Astrocyte of the cerebellum (primary cell): Measurements from ENCODE around the gene GPBAR1.

Experiments
- DNase-seq: peaks from one replicate; pipeline ENCODE4 v3.0.0-alpha.2; 2011; ENCODE audit warnings: low read depth
- H3K4me3 ChIP-seq: 2 replicates; pipeline ENCODE4 v1.5.1; 2011; ENCODE audit warnings: mild to moderate bottlenecking, low read depth, low read length, moderate library complexity
- in situ Hi-C: cut with HindIII; loops from 2 replicates; pipeline ENCODE4 v1.10.0; 2017; ENCODE audit warnings: low sequenced_read_pairs
- TF ChIP-seq, protein P1 (sequence below): IDR thresholded peaks from 2 replicates; pipeline ENCODE4 v1.5.1; 2012; ENCODE audit warnings: low read length, low read depth, moderate library complexity, mild to moderate bottlenecking; ENCODE audit errors: missing control alignments

Gene GPBAR1

DNA sequence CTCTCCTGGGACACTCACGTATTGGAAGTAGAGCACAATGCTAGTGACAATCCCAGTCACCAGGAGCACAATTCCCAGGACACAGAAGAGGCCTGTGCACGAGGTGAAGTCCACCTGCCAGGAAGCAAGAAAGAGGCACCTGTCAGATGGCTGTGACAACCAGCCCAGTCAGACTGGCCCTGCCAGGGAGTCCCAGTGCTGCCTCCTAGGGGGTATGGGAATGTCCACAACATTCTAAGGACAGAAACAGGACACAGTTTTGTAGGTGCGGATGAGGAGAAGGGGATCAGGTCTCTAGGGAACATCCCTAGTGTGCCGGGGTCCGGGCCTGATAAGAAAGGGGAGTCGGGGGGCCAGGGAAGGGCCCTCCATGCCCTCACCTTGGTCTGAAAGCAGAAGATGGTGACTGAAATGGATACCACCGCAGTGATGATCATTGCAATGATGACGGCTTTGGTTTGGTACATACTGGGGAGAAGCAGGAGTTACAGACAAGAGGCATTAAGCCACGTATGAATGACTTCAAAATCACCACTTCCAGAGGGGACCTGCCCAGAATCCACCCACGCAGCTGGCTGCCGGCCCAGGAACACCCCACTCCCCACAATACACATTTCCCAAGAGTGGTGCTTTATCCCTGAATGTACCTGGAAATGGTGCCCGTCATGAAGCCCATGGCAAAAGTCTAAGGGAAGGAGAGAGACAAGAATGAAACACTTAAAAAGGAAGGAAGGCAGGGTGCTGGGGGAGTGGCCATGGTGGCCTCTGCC is 16.4 kb downstream of the GPBAR1 start:
- H3K4me3 ChIP-seq: no peak overlapping the region
- TF ChIP-seq, protein P1, sequence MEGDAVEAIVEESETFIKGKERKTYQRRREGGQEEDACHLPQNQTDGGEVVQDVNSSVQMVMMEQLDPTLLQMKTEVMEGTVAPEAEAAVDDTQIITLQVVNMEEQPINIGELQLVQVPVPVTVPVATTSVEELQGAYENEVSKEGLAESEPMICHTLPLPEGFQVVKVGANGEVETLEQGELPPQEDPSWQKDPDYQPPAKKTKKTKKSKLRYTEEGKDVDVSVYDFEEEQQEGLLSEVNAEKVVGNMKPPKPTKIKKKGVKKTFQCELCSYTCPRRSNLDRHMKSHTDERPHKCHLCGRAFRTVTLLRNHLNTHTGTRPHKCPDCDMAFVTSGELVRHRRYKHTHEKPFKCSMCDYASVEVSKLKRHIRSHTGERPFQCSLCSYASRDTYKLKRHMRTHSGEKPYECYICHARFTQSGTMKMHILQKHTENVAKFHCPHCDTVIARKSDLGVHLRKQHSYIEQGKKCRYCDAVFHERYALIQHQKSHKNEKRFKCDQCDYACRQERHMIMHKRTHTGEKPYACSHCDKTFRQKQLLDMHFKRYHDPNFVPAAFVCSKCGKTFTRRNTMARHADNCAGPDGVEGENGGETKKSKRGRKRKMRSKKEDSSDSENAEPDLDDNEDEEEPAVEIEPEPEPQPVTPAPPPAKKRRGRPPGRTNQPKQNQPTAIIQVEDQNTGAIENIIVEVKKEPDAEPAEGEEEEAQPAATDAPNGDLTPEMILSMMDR: no peak
- DNase-seq: no peak
- in situ Hi-C loops: no loop called here

DNA sequence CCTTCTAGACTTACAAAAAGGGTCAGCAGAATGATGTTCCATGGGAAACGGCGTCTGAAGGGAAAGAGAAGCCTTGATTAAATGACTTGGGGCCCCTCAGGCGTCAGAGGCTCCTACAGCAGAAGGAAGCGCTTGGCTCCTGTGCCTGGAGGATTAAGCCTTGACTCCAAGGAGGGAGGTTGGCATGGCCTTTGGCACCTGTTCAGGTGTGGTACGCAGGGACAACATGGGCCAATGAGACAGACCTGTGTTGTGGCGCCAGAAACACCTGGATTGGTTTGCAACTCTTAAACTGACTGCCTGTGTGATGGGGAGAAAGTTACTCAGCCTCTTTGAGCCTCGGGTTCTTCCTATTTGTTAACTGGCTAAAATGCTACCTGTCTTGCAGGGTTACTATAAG is 17.1 kb downstream of the GPBAR1 start:
- DNase-seq: no peak
- H3K4me3 ChIP-seq: no peak overlapping the region
- TF ChIP-seq, protein P1: no peak
- in situ Hi-C loops: no loop called here

DNA sequence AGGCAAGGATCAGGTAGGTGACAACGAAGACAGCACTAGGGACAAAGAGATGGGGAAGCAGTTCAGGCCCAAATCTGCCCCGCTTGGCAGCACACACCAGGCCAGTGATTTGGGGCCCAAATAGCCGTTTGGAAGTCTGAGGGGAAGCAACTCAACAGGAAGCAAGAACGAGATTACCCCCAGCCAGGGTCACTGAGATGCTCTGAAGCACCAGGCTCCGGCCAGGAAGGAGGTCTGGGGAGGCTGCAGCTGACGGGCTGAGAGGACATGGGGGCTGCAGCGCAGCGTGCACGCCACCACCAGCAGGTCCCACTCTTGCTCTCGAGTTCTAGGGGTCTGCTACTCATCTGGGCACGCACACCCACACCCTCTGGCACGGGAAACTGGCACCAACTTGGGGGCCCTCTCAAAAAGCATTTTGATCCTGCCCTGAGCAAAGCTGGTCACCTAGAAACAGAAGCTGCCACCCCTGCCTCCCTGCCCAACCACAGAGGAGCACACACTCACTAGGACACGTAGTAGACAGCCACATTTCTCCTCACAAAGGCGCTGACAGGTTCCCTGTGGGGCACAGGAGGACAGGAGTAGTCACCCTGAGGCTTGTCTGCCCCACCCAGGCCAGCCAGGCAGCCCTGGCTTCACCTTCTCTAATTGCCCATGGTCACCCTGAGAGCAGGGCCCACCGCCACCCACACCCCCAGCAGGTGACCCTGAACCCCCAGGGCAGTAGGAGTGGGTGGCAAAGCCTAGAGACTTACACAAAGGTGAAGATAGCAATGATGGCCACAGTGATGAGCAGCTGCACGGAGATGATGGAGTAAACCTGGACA is 17.9 kb downstream of the GPBAR1 start:
- no peak overlapping the region for H3K4me3 ChIP-seq
- in situ Hi-C loops: no loop called here
- DNase-seq: no peak
- TF ChIP-seq, protein P1: no peak

DNA sequence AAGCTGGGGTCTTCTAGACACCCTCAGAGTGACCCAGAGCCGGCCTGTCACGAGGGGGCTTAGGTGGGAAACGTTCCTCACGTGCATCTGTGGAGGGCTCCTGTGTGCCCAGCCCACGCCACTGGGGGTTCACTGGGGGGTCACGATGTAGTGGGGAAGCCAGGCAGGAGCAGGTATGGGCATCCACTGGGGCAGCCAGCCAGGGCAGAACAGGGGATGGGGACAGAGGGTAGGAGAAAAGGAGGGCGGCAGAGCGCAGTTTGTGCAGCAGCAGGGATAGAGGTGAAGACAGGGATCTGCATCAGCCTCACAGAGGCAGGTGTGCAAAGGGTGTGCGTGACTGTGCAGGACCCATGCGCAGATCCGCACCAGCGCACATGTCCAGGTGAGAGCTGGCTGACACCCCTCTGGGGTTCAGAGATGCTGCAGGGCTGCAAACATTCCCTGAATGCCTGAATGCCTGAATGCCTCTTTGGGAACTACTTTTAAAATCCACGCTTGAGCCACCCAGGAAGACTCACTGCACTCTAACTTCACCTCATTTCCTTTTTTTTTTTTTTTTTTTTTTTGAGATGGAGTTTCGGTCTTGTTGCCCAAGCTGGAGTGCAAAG is 19.6 kb downstream of the GPBAR1 start:
- in situ Hi-C loops: no loop called here
- TF ChIP-seq, protein P1: no peak
- H3K4me3 ChIP-seq: no peak overlapping the region
- DNase-seq: no peak

DNA sequence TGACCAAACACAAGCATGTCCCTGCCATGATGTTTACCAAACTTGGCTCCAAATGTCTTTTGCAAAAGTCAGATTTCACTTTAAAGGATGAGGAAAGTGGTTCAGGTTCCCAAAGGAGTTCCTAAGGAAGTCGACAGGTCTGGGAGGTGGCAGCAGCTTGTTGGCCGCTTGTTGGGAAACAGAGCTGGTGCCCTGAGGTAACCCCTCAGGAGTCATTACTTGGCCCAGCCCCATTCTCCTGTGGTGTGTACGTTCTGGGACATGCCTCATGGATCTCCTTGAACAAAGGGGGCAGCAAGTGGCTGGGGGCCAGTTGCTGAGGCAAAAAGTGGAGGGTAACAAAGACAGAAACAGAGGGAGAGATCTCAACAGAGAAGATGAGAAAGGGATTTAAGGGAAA is 20.6 kb downstream of the GPBAR1 start:
- in situ Hi-C loops: no loop called here
- DNase-seq: peak; percentile 41
- TF ChIP-seq, protein P1: no peak
- no peak overlapping the region for H3K4me3 ChIP-seq

DNA sequence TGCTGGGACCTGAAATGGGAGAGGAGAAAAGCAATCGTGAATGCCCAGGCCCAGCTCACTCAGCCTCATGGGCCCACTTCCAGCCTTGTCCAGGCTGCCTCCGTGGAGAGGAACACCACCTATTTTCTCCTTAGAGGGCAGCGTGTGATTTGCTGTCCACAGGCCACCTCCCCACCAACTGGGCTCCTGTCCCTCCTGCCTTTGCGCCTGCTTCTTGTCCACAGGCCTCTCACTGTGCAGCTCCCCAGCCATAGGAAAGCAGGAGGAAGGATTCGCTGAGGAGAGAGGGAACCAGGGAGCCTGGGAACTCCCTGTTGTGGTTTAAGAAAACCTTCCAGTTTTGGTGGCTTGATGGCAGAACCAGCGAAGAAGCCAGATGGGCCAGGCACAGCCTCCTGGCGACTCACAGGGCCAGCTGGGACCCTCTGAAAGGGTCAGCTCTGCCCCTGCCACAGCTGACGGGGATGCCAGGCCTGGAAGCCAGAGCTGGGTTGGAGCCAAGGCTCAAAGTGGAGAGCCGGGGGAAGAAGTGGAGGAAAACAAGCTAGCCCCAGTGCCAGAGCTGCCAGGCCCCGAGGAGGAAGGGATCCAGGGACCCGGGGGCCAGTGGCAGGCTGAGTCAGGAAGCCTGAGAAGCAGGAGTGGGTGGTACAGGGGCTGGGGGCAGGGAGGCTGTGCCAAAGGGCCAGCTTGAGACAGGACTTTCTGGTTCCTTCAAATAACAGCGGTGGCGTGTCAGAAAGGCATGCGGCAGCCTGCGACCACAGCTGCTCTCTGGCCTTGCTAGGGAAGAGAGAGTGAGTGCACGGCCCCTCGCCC is 21.6 kb downstream of the GPBAR1 start:
- H3K4me3 ChIP-seq: no peak overlapping the region
- TF ChIP-seq, protein P1: no peak
- in situ Hi-C loops: no loop called here
- no peak for DNase-seq
